ENCODE results near the gene CCDC186.
A peak's percentile ranks its signal among the peaks of the same experiment; 100 is the strongest.

DNA sequence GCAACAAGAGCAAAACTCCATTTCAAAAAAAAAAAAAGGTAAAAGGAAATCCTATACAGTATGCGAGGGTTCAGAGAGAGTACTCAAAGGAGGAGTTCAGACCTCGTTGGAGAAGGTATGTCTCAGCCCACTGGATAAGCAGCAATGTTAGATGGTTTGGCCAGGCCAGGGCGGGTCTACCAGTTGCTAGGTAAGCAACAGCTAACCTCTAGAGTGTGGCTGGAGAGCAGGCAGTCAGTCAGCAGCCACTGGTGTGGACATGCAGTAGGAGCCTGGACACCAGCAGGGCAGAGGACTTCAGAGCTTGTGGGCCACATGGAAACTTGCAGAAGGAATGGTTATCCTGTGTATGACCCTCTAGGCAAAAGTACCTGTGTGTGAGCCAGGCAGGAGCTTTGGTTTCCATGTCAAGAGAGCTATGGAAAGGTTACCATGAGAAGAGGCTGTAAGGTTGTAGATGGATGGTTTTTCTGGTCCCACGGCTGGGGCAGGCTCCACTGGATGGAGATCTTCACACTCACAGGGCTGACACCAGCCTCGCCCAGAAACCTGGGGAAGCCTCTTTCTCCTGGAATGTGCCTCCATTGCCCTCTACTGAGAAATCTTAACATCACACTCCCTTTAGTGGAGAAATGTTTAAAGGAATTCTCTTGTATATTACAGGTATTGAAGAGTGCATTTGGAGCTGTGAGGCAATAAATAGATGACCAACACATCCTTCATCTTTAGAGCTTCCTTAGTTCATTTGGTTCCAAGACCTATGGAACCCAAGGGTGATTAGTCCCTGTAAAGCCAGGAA is 63.6 kb downstream of the CCDC186 start:
- TF ChIP-seq EZH2 (IDR thresholded peaks at IDR 0.05; ENCODE audit: borderline replicate concordance) (no peak), EZH2phosphoT487 (IDR thresholded peaks at IDR 0.05; ENCODE audit: low read depth, severe bottlenecking, unreplicated experiment) (no peak)
- TF ChIP-seq, protein P1, sequence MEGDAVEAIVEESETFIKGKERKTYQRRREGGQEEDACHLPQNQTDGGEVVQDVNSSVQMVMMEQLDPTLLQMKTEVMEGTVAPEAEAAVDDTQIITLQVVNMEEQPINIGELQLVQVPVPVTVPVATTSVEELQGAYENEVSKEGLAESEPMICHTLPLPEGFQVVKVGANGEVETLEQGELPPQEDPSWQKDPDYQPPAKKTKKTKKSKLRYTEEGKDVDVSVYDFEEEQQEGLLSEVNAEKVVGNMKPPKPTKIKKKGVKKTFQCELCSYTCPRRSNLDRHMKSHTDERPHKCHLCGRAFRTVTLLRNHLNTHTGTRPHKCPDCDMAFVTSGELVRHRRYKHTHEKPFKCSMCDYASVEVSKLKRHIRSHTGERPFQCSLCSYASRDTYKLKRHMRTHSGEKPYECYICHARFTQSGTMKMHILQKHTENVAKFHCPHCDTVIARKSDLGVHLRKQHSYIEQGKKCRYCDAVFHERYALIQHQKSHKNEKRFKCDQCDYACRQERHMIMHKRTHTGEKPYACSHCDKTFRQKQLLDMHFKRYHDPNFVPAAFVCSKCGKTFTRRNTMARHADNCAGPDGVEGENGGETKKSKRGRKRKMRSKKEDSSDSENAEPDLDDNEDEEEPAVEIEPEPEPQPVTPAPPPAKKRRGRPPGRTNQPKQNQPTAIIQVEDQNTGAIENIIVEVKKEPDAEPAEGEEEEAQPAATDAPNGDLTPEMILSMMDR (IDR thresholded peaks at IDR 0.05; ENCODE audit: poor library complexity) = peak; percentile 35
